KBM-7 (cell line): ENCODE measurements around the gene LRP1B.
"Not testable (repeated sequence)": the region's sequence is repeated elsewhere in the genome, so short reads cannot be mapped to it uniquely, and the experiment has no call there.

Experiments used
- DNase-seq: peaks from one replicate; pipeline ENCODE4 v3.0.0-alpha.2; 2015
- in situ Hi-C: fragments of 300-500 bp; cut with MboI; formaldehyde crosslinking; loops from 2 replicates; pipeline ENCODE4 v1.14.3; 2020; ENCODE audit warnings: low sequenced_read_pairs, low pct_unique_long_range_greater_than_20kb, mixed read lengths

The LRP1B gene

DNA sequence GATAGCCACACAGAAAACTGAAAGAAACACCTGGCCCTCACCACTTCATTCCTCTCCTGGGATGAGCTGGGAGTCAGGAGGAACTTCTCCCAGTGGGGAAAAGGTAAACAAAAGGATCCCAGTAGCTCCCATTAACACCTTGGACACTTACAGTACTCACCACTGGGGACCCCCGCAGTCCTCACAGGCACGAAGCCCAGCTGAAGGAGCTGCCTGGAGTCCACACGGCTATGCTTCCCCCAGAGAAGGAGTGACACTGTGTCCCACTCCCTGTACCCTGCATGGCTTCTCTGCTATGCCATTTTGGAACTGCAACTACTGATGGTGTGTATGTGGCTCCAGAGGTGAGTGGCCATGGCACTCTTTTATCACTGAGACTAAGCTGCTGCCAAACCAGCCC is 1565.1 kb downstream of the LRP1B start:
- no peak for DNase-seq
- in situ Hi-C loops = no loop called here

DNA sequence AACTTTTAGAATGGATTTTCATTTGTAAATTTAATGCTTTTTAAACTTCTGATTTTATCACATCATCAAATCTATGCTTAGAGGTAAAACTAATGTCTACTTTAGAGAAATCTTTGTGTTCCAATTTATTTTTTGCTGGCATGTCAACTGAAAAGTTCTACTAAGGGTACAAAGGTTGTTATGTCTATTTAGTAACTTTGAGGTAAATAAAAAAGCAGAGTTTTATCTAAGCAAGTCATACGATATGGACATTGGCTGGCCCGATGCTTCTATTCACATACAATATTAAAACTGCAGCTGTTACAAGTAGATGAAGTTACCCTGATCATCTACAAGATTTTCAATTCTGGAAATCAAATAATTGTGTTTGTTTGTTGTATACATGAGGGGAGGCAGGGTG is 1575.1 kb downstream of the LRP1B start:
- in situ Hi-C loops = no loop called here
- DNase-seq = no peak

DNA sequence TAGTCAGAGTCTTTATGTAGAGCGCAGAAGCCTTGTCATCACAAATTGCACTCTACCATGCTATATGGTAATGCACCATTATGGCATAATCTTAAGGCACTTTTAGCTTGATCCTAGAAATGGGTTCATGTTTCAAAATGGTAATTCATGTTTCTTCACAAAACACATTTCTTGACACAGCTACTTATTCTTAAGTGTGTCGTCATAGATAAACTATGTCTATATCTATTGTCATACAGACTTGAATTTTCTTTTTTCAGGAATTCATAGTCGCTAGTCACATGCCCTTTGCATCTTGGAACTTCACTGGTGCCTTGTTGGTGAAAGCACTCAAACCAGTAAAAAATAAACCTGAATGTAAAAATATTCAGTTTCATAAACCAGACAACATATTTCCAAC is 1578.2 kb downstream of the LRP1B start:
- in situ Hi-C loops = no loop called here
- no peak for DNase-seq

DNA sequence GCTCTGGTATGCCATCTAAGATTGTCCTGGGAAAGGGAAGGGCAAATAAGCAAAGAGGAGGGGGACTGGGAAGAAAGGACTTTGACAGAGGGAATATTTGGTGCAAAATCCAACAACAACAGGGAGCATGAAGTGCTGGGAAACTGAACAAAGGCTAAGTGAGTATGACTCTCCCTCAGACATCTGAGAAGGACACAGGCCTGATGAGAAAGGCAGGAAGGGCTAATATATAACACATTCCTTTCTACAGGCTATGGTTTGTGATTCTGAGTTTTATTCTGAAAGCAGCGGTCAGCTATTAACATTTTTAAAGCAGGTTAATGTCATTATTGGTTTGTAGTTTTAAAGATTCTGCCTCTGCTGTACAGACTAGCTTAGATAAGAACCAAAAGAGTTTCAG is 1579.5 kb downstream of the LRP1B start:
- in situ Hi-C loops = no loop called here
- DNase-seq = no peak

DNA sequence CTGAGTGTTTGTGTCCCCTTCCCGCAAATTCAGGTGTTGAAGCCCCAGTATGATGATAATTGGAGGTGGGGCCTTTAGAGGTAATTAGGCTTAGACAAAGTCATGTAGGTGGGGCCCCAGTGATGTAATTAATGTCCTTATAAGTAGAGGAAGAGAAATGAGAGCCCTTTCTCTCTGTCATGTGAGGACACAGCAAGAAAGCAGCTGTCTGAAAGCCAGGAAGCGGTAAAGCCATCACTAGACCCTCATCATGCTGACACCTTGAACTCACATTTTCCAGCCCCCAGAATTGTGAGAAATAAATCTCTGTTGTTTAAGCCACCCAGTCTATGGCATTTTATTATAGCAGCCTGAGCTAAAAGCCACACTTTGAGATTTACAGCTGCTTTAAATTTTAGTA is 1580.0 kb downstream of the LRP1B start:
- DNase-seq = no peak
- in situ Hi-C loops = no loop called here

DNA sequence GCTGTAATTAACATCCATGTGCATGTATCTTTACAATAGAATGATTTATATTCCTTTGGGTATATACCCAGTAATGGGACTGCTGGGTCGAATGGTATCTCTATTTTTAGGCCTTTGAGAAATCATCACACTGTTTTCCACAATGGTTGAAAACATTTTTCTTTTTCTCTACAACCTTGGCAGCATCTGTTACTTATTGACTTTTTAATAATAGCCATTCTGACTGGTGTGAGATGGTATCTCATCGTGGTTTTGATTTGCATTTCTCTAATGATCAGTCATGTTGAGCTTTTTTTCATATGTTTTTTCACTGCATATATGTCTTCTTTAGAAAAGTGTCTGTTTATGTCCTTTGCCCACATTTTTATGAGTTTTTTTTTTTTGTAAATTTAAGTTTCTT is 1586.0 kb downstream of the LRP1B start:
- DNase-seq, in situ Hi-C loops: not testable (repeated sequence)

DNA sequence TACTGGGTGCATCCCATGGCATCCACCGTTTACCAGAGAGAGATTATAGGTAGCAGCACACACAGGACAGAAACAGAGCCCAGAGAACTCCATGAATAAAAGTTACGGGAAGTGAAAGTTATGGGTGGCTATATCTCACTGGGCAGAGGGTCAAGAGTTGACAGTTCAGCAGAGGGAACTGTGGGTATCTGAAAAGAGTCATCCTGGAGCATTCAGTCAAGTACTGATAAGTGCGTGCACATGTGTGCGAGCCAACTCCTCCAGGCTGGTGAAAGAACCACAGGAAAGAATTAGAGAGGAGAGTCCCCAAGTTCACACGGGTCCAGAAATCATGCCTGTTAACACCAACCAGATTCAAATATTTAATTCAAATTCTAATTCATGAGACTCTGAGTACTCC is 1588.2 kb downstream of the LRP1B start:
- in situ Hi-C loops = no loop called here
- no peak for DNase-seq

DNA sequence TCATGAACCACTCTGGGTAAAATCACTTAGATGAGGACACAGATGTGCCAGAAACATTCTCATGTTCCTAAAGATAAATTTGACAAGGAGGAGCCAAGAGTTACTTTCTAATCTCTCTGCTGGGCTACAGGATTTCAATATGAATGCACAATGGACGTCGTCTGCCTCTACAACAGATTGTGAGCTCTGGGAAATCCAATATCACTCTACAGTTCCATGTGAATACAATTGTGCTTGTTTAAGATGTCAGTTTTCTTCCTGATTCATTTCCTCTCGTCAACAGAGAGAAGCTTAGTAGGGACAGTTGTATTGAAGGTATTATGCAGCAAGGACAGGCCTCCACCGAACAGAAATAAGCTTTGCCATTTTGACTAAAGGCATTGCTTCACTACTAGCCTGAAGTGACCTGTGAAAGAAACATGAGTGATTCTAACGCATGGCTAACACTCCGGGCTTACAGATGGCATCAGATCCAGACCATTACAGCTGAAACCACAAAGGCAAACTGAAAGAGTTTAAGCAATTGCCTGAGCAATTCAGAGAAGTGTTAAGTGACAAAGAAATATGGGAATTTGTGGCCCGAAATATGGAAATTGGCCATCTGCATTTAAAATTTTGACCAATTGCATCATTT is 1591.5 kb downstream of the LRP1B start:
- in situ Hi-C loops = no loop called here
- DNase-seq = no peak

DNA sequence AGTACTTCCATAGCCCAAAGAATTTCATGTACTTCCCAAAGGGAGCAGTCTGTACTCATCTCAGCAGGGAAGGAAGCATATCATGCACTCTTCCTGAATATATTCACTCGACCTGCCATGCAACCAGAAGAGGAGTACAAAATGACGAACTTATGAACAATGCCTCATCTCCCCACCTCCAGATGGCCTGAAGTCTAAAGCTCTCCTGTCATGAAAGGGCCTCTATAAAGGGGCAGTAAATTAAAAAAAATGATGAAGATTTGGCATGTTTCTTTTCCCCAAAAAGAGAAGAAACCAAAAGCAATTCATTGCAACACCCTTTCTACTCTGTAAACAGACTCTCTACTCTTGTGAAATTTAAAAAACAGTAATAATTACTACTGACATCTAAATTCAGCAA is 1601.1 kb downstream of the LRP1B start:
- DNase-seq = no peak
- in situ Hi-C loops = no loop called here

DNA sequence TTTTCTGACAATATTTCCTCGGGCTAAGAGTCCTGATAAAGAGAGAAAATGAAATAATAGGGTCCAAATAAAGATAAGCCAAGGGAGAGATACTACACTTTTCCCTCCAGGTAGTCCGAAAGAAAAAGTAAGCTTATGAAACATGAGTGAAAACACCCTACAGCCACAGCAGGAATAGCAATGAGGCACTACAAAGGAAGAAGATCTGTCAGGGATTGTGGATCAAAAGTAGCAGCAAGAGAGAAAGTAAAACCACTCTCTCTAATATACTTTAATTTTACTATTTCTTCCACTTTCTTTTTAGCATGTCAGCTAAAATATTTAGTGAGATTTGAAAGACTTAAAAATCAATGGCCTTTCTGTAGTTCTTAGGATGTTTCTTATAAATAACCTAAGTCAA is 1601.8 kb downstream of the LRP1B start:
- no peak for DNase-seq
- in situ Hi-C loops = no loop called here

DNA sequence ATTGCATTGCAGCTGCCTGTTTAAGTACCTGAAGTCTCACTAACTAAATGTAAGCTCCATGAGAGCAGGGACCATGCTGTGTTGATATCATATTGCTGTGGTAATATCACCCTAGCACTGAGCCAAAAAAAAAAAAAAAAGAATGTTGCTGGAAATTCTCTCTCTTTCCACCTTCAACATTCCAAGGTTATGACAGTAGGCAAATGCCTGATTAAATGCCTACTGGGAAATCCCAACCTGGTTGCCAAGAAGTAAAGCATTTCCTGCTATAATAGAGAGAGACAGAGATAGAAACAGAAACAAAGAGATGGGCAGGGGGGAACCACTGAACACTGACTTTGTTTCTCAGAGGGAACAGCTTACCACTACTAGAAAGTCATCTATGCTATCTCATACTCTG is 1604.2 kb downstream of the LRP1B start:
- no peak for DNase-seq
- in situ Hi-C loops = no loop called here

DNA sequence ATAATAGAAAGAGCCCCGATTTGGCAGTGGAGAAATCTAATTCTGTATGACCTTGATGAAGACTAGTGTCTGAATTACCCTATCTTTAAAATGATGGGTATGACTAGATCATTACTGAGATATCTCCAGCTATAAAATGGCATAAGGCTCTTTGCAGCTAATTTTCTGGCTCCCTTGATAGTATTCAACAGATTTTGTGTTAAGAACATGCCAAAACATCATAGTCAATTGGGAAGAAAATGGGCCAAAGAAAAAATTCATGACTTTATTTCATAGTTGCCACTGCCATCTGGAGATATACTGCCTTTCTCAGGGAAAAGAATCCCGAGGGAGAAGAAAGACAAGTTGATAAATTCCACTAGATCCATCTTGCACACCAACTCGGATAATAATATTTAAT is 1618.7 kb downstream of the LRP1B start:
- DNase-seq = no peak
- in situ Hi-C loops = no loop called here

DNA sequence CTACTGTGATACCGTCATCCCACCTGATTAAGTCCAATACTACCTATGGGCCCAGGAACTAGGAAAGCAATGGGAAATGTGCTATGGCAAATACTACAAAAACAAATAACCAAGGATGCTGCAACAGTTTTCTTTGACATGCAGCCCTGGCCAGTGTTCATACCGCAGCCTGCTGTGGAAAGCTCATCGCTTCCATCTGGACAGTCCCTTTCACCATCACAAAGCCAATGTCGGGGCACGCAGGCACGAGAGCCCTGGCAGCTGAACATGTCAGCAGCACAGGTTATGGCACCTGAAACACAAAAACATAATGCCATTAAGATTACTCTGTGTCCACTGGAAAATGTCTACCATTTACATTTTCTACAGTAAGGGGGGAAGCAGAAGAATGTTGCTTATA is 1621.1 kb downstream of the LRP1B start:
- no peak for DNase-seq
- in situ Hi-C loops = no loop called here

DNA sequence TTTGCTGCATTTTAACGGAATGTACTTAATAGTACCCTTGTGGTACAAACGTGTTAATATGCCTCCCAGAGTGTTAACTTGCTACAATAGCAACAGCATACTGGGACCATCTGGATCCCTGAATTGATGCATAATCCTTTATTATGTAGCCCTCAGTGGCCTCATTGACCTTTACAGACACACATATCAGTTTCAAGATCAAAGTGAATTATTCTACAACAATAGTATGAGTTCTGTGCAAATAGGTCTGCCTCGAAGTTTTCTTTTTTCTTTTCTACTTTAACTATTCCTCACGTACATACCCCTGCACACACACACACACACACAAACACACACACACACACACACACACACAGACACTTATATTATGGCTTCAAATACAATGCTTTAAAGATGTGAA is 1622.1 kb downstream of the LRP1B start:
- in situ Hi-C loops = no loop called here
- no peak for DNase-seq

DNA sequence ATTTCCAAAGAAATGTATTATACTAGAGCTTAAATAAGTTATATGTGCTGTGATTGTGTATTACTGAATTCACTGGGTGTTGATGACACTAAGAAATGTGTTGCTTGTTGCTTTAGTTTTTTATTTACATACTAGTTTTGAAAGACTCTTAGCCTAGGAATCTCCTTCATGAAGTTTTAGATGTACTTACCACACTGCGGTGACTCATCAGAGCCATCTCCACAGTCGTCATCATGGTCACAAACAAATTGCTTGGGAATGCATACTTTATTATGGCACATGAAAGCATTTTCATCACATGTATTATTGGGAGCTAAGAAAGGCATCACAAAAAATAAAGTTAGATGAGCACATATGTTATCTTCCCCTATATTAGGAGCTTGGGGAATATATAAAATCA is 1624.2 kb downstream of the LRP1B start:
- in situ Hi-C loops = no loop called here
- DNase-seq = no peak

DNA sequence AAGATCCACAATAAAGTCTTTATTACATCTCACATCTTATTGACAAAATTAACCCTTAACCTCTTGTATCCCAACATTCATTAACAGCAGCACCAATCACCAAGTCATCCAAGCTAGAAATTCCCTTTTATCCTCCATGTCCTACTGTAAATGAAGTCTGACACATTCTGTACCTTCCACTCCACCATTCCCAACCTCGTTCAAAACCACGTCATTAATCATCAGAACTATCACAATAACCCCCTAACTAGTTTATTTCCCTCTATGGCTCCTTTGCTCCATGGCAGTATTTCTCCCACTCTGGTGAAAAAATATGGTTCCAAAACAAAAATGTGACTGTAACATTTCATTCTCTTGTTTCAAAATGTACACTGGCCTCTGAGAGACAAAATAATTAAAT is 1626.2 kb downstream of the LRP1B start:
- DNase-seq = no peak

DNA sequence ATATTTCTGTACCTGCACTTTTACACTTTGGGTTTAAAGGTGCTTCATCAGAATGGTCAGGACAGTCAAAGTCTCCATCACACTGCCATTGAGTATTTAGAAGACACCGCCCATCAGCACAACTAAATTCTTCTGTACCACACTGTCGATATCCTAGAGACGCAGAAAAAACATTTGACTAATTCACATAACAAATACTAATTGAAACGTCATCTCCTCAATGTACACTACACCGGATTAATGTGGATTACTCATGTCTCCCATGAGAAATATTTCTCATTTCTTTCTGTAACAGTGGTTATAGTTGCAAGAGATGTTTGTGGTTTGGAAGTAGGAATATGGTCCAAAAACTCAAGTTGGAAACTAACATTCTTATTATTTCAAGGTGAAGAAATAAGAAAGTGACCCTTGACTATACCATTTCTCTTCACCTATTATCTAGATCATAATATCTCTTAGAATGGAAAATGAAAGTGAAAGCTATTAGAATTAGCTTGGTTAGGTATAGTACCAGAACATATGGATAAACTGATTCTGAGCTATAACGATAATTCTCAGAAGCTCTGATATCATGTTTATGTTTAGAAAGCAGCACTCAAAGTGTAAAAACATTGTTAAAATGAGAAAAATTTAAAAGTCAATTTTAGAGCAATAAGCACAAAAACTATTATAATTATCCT is 1627.7 kb downstream of the LRP1B start:
- no peak for DNase-seq
- in situ Hi-C loops = no loop called here

More for the DNA sequence above, 1626.2 kb downstream of the LRP1B start:
- in situ Hi-C loops = no loop called here

DNA sequence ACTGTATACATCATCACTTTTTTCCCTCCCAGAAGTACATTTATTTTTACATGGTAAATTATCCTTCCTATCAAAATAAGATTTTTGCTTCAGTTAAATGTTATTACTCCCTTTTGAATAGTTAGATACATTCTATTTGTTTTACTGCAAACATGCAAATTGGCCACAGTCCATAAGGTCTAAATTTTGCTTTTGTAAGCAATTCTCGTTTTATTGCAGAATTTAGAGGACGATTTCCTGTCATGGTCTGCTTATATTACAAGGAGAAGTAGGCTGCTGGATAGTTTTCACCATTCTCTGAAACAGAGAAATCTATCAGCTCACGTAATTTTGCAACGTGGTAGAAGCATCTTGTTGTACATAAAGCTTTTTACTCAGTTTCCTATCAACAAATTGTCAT is 1632.5 kb downstream of the LRP1B start:
- no peak for DNase-seq
- in situ Hi-C loops = no loop called here

DNA sequence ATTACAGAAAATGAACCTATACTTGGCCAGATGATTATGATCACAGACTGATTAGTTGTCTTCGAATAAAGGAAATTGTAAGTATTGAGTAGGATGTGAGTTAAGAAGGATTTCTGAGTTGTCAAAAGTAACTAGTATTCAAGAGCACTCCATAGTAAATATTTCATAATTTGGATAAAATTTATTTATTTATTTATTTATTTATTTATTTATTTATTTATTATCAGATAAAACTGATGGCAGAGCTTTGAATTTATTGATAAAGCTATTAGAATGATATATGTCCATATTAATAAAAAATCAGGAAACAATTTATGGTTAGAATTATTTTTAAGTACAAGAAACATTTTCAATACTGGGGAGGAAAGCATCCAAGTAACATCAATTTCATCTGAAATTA is 1634.1 kb downstream of the LRP1B start:
- in situ Hi-C loops = no loop called here
- DNase-seq = no peak

DNA sequence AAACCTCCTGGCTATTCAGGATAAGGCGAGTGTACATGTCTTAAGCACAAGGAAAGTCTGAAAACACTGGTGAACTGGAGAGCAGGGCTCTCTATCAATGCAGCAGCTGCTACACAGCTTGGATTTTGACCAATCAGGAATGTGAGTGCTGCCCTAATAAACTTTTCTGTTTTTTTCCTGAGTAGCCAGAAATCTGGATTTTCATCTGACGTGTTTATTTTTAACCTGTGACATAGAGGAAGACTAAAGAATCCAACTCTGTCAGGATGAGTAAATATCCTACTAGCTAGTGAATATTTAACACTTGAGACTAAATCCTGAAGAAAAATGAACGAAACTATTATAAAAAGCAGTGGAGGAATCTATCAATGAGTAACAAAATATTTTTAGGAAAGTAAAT is 1638.9 kb downstream of the LRP1B start:
- no peak for DNase-seq
- in situ Hi-C loops = no loop called here

DNA sequence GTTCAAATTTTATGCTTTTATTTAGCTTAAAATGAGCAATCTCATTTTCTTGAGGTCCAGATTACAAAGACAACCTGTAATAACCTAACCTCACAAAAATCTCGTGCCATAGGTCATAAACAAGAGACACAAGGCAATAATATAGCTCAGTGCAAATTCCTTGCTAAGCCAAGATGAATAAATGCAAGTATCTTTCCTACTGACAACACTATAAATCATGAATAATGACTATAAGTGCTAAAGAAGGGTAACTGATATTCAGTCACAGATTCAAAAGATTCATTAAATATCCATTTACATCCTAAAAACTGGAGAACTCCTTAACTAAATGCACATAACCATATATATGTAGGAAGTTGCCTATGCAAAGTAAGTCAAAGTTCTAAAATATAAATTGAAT is 1641.6 kb downstream of the LRP1B start:
- in situ Hi-C loops = no loop called here
- DNase-seq = no peak
